SU-DHL-6 (cell line): ENCODE results near the gene FAM229A.

ENCODE experiments used
- H2AFZ ChIP-seq: fragments of 200-600 bp; sonication (generic); 2 replicates; pipeline ENCODE4 v1.6.1; 2014; ENCODE audit warnings: low read depth, mild to moderate bottlenecking, moderate library complexity, mixed read lengths, antibody characterized with exemption, low read length; ENCODE audit not compliant: severe bottlenecking
- H3F3A ChIP-seq: fragments of 200-600 bp; shearing (Covaris generic); 2 replicates; pipeline ENCODE4 v1.6.0; 2016; ENCODE audit warnings: antibody characterized with exemption, mild to moderate bottlenecking; ENCODE audit not compliant: insufficient read depth
- H3K27ac ChIP-seq: fragments of 200-600 bp; sonication (generic); 2 replicates; pipeline ENCODE4 v1.5.1; 2016; ENCODE audit warnings: low read depth, mild to moderate bottlenecking, low read length, moderate library complexity, mixed read lengths
- H3K27me3 ChIP-seq: fragments of 200-600 bp; sonication (generic), shearing (Covaris generic); 2 replicates; pipeline ENCODE4 v1.6.0; 2014; ENCODE audit warnings: mild to moderate bottlenecking, low read length
- H3K36me3 ChIP-seq: fragments of 200-600 bp; sonication (generic); 2 replicates; pipeline ENCODE4 v1.6.1; 2014; ENCODE audit warnings: mild to moderate bottlenecking, low read length, mixed read lengths
- H3K4me2 ChIP-seq: fragments of 300-600, 200-600 bp; shearing (Covaris generic), sonication (generic); 2 replicates; pipeline ENCODE4 v1.6.0; 2014; ENCODE audit warnings: low read length, low read depth, mild to moderate bottlenecking; ENCODE audit not compliant: poor library complexity, severe bottlenecking
- H3K4me3 ChIP-seq: fragments of 200-600 bp; sonication (generic); 2 replicates; pipeline ENCODE4 v1.5.1; 2014; ENCODE audit warnings: antibody characterized with exemption, low read length, mild to moderate bottlenecking, mixed read lengths; ENCODE audit not compliant: insufficient read depth, poor library complexity, severe bottlenecking
- H3K79me2 ChIP-seq: fragments of 200-600 bp; sonication (generic); 2 replicates; pipeline ENCODE4 v1.6.1; 2014; ENCODE audit warnings: mild to moderate bottlenecking, low read length, moderate library complexity; ENCODE audit not compliant: insufficient read depth
- H3K9ac ChIP-seq: fragments of 200-600 bp; sonication (generic); 2 replicates; pipeline ENCODE4 v1.7.0; 2014; ENCODE audit warnings: mild to moderate bottlenecking, low read length
- H3K9me2 ChIP-seq: fragments of 200-600 bp; sonication (generic); replicated peaks from 2 replicates; pipeline ENCODE4 v1.6.1; 2014; ENCODE audit warnings: low read length; ENCODE audit not compliant: insufficient read depth
- H3K9me3 ChIP-seq: fragments of 200-600 bp; sonication (generic); 2 replicates; pipeline ENCODE4 v1.6.1; 2014; ENCODE audit warnings: low read length, mixed read lengths; ENCODE audit not compliant: insufficient read depth
- H4K20me1 ChIP-seq: fragments of 200-600 bp; sonication (generic); 2 replicates; pipeline ENCODE4 v1.6.1; 2014; ENCODE audit warnings: low read depth, mild to moderate bottlenecking, antibody characterized with exemption, low read length, moderate library complexity, mixed read lengths
- EZH2phosphoT487 ChIP-seq: fragments of 200-600 bp; sonication (generic), shearing (Covaris generic); conservative IDR thresholded peaks from 2 replicates; pipeline ENCODE4 v1.6.1; 2018; ENCODE audit warnings: mild to moderate bottlenecking, antibody characterized with exemption, low read length, moderate library complexity, mixed read lengths
- TF ChIP-seq, protein P1 (sequence below): fragments of 200-600 bp; sonication (generic); IDR thresholded peaks from one replicate; pipeline ENCODE4 v1.5.1; 2017; ENCODE audit warnings: antibody characterized with exemption, mild to moderate bottlenecking, low read length, moderate library complexity; ENCODE audit not compliant: insufficient read depth, poor library complexity, severe bottlenecking

The FAM229A gene

DNA sequence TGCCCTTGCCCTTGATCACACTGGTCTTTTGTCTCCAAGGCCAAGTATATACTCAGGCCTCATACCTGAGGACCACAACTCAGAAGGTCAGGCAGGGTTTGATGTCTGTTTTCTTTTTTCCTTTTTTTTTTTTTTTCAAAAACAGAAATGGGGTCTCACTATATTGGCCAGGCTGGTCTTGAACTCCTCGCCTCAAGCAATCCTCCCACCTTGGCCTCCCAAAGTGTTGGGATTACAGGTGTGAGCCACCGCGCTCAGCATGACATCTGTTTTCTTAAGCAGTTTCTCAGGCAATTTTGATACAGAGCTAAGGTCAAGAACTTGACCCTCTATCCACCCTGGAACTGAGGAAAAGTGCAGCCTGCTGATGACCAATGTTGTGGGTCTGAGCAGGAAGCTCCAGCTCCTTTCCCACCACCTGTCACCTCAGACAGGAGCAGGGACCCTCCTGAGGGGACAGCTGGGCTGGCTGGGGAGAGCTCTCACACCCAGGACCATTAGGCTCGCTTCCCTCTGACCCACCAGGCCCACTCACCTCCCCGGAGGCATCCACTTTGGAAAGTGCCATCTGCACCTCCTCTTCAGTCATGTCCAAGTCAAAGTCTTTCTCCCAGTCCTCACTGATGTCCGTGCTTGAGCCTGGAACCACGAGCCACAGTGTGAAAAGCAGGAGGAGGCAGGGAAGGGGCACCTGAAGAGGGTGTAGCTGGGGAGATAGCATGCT is 5.8 kb upstream of the FAM229A start:
- no peaks in the 10 kb centered on the region for H3K79me2 ChIP-seq
- H3K9me3 ChIP-seq = no peaks in the 10 kb centered on the region
- H3K27ac ChIP-seq = no peak overlapping the region
- H4K20me1 ChIP-seq = no peaks in the 10 kb centered on the region
- no peak overlapping the region for H3K4me3 ChIP-seq
- H3F3A ChIP-seq = no peaks in the 10 kb centered on the region
- no peaks in the 10 kb centered on the region for H3K27me3 ChIP-seq
- H3K9me2 ChIP-seq = no peaks in the 10 kb centered on the region
- H3K4me2 ChIP-seq = no peak overlapping the region
- TF ChIP-seq, protein P1, sequence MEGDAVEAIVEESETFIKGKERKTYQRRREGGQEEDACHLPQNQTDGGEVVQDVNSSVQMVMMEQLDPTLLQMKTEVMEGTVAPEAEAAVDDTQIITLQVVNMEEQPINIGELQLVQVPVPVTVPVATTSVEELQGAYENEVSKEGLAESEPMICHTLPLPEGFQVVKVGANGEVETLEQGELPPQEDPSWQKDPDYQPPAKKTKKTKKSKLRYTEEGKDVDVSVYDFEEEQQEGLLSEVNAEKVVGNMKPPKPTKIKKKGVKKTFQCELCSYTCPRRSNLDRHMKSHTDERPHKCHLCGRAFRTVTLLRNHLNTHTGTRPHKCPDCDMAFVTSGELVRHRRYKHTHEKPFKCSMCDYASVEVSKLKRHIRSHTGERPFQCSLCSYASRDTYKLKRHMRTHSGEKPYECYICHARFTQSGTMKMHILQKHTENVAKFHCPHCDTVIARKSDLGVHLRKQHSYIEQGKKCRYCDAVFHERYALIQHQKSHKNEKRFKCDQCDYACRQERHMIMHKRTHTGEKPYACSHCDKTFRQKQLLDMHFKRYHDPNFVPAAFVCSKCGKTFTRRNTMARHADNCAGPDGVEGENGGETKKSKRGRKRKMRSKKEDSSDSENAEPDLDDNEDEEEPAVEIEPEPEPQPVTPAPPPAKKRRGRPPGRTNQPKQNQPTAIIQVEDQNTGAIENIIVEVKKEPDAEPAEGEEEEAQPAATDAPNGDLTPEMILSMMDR = no peak
- no peak for TF ChIP-seq EZH2phosphoT487
- no peak overlapping the region for H2AFZ ChIP-seq
- no peak overlapping the region for H3K9ac ChIP-seq
- no peaks in the 10 kb centered on the region for H3K36me3 ChIP-seq

GRCh38 chr1:32365445-32365844 is 3.2 kb upstream of the FAM229A start:
- no peaks in the 10 kb centered on the region for H3K27me3 ChIP-seq
- no peak overlapping the region for H2AFZ ChIP-seq
- H3K27ac ChIP-seq = no peak overlapping the region
- H3K36me3 ChIP-seq = no peaks in the 10 kb centered on the region
- no peak for TF ChIP-seq EZH2phosphoT487
- TF ChIP-seq, protein P1 = no peak
- no peaks in the 10 kb centered on the region for H3K79me2 ChIP-seq
- H3K4me2 ChIP-seq = no peak overlapping the region
- no peaks in the 10 kb centered on the region for H3F3A ChIP-seq
- no peak overlapping the region for H3K9ac ChIP-seq
- no peak overlapping the region for H3K4me3 ChIP-seq
- H3K9me2 ChIP-seq = no peaks in the 10 kb centered on the region
- H3K9me3 ChIP-seq = no peaks in the 10 kb centered on the region
- no peaks in the 10 kb centered on the region for H4K20me1 ChIP-seq

GRCh38 chr1:32364836-32365235 is 2.6 kb upstream of the FAM229A start:
- TF ChIP-seq, protein P1 = no peak
- no peak for TF ChIP-seq EZH2phosphoT487
- H3K36me3 ChIP-seq = no peaks in the 10 kb centered on the region

More at GRCh38 chr1:32364836-32365235, 2.6 kb upstream of the FAM229A start:
- Histone ChIP-seq H3F3A (no peaks in the 10 kb centered on the region), H3K4me2 (no peak overlapping the region), H3K9me2 (no peaks in the 10 kb centered on the region), H3K27ac (no peak overlapping the region), H3K9me3 (no peaks in the 10 kb centered on the region), H3K79me2 (no peaks in the 10 kb centered on the region), H2AFZ (no peak overlapping the region), H4K20me1 (no peaks in the 10 kb centered on the region), H3K4me3 (no peak overlapping the region), H3K9ac (no peak overlapping the region), H3K27me3 (no peaks in the 10 kb centered on the region)
